Osteoblast (primary cell): ENCODE data around the gene PTBP1. TPM values are rescaled to one million over a fixed set of nuclear protein-coding genes. Genes with fewer than 3 reads are reported as not detected.
A peak's percentile ranks its signal among the peaks of the same experiment; 100 is the strongest.

Source experiments
- DNase-seq: peaks from one replicate; pipeline ENCODE4 v3.0.0; 2011; ENCODE audit warnings: low spot score, mixed read lengths; ENCODE audit not compliant: insufficient read length; ENCODE audit errors: missing footprints
- H2AFZ ChIP-seq: 2 replicates; pipeline ENCODE4 v1.6.0; 2011; ENCODE audit warnings: mild to moderate bottlenecking, low read length
- H3K27ac ChIP-seq: 2 replicates; pipeline ENCODE4 v1.5.1; 2011; ENCODE audit warnings: mild to moderate bottlenecking, low read depth, low read length, moderate library complexity
- H3K27me3 ChIP-seq: 2 replicates; pipeline ENCODE4 v1.6.0; 2012; ENCODE audit warnings: mild to moderate bottlenecking, control low read depth, inconsistent platforms, low read length, moderate library complexity; ENCODE audit not compliant: insufficient read depth
- H3K36me3 ChIP-seq: 2 replicates; pipeline ENCODE4 v1.5.1; 2011; ENCODE audit warnings: mild to moderate bottlenecking, low read length, control low read depth, moderate library complexity; ENCODE audit not compliant: insufficient read depth
- H3K4me1 ChIP-seq: 2 replicates; pipeline ENCODE4 v1.5.1; 2011; ENCODE audit warnings: mild to moderate bottlenecking, low read length, control low read depth, moderate library complexity; ENCODE audit not compliant: insufficient read depth
- H3K4me2 ChIP-seq: 2 replicates; pipeline ENCODE4 v1.6.0; 2011; ENCODE audit warnings: mild to moderate bottlenecking, low read length; ENCODE audit not compliant: insufficient read depth
- H3K4me3 ChIP-seq: fragments of 200-600 bp; sonication (generic); 3 replicates; pipeline ENCODE4 v1.5.1; 2012; ENCODE audit warnings: mild to moderate bottlenecking, low read length, inconsistent platforms; ENCODE audit not compliant: insufficient read depth
- H3K79me2 ChIP-seq: 2 replicates; pipeline ENCODE4 v1.6.0; 2012; ENCODE audit warnings: mild to moderate bottlenecking, low read length, control low read depth, inconsistent platforms; ENCODE audit not compliant: insufficient read depth
- H3K9me3 ChIP-seq: 2 replicates; pipeline ENCODE4 v1.5.1; 2011; ENCODE audit warnings: low read depth, low read length, control low read depth
- H4K20me1 ChIP-seq: 2 replicates; pipeline ENCODE4 v1.6.0; 2012; ENCODE audit warnings: mild to moderate bottlenecking, low read length, control low read depth; ENCODE audit not compliant: insufficient read depth
- total RNA-seq: library from RNA; depleted of rRNA; stranded (reverse); fragments of >200 nt; gene quantifications from 2 replicates; pipeline ENCODE4 v1.2.3, GENCODE V29; 2012
- TF ChIP-seq, protein P1 (sequence below): IDR thresholded peaks from 2 replicates; pipeline ENCODE4 v1.5.1; 2011; ENCODE audit warnings: mild to moderate bottlenecking, low read depth, low read length, moderate library complexity; ENCODE audit errors: extremely low read depth

PTBP1 gene
- total RNA-seq, 1 donor, result 106 TPM

DNA sequence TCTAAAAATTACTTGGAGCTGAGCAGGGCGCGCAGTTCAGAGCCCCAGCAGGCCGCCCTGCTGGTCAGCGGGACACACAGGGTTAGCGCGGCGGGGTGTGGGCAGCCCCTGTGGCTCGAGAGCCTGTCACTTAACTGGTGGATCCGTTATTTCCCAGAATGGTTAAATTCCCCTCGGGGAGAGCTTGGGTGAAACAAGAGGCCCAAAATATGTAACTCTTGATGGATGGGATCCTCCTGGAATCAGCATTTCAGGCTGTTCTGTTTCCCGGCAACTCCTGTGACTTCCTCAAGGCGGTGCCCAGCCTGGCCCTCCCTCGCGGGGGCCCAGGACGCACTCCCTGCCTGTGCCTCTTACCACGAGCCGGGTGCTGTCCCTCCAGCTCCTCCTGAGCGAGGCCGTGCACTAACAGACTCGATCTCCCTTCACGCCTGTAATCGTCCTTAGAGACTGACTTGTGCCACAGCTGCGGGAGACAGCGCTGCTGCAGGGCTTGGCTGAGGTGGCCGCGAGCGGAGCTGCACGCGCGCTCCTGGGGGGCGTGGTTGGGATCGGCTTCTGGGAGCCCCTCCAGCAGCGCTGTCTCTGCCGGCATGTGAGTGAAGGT is 9.7 kb downstream of the PTBP1 start:
- H3K27me3 ChIP-seq, result no peaks in the 10 kb centered on the region
- H3K79me2 ChIP-seq, result peaks cover 90% of the 10 kb centered on the region
- H3K4me1 ChIP-seq, result peaks cover 9% of the 10 kb centered on the region
- TF ChIP-seq, protein P1, sequence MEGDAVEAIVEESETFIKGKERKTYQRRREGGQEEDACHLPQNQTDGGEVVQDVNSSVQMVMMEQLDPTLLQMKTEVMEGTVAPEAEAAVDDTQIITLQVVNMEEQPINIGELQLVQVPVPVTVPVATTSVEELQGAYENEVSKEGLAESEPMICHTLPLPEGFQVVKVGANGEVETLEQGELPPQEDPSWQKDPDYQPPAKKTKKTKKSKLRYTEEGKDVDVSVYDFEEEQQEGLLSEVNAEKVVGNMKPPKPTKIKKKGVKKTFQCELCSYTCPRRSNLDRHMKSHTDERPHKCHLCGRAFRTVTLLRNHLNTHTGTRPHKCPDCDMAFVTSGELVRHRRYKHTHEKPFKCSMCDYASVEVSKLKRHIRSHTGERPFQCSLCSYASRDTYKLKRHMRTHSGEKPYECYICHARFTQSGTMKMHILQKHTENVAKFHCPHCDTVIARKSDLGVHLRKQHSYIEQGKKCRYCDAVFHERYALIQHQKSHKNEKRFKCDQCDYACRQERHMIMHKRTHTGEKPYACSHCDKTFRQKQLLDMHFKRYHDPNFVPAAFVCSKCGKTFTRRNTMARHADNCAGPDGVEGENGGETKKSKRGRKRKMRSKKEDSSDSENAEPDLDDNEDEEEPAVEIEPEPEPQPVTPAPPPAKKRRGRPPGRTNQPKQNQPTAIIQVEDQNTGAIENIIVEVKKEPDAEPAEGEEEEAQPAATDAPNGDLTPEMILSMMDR, result no peak
- peaks cover 91% of the 10 kb centered on the region for H3K36me3 ChIP-seq
- no peaks in the 10 kb centered on the region for H3K9me3 ChIP-seq
- H3K4me2 ChIP-seq, result no peak overlapping the region
- peaks cover 88% of the 10 kb centered on the region for H4K20me1 ChIP-seq
- DNase-seq, result peak; percentile 91
- no peak overlapping the region for H3K27ac ChIP-seq
- no peak overlapping the region for H3K4me3 ChIP-seq
- no peak overlapping the region for H2AFZ ChIP-seq

DNA sequence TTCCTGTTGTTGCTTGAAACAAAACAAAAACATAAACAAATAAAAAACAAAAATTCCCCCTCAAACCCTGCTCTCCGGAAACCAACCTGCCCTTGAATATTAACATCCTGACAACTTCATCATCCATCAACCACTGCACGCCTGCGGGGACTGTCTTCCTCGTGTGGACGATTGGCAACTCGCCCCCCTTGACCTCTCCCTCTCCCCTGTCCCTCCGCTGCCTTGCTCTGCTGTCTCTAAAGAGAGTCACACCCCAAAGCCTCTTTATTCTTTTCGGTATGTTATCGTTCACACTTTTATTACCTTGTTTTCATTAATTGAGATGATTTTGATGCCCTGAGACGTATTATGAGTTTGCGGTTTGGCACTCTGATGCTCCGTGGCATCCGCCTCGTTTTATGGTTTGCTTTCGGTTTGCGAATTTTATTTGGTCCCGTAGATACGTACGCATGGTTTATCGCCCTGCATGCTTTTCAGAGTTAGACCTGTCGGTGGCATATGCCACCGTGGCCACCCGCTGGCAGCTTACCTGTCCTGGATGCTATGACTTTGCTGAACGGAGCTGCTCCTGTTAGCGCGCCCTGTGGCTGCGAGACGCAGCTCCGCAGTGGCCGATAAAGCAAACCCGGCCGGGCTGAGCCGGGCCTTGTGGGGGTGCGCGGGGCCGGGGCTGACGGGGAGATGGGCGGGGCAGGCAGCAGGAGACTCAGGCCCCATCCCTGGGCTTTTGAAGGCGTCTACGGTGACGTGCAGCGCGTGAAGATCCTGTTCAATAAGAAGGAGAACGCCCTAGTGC is 10.6 kb downstream of the PTBP1 start:
- no peaks in the 10 kb centered on the region for H3K4me1 ChIP-seq
- H3K4me3 ChIP-seq, result no peak overlapping the region
- DNase-seq, result peak; percentile 89
- peaks cover 81% of the 10 kb centered on the region for H3K79me2 ChIP-seq
- no peak overlapping the region for H2AFZ ChIP-seq
- no peak overlapping the region for H3K4me2 ChIP-seq
- TF ChIP-seq, protein P1, result no peak
- H3K9me3 ChIP-seq, result no peaks in the 10 kb centered on the region
- peaks cover 79% of the 10 kb centered on the region for H4K20me1 ChIP-seq
- H3K36me3 ChIP-seq, result peaks cover 89% of the 10 kb centered on the region
- no peaks in the 10 kb centered on the region for H3K27me3 ChIP-seq
- no peak overlapping the region for H3K27ac ChIP-seq

DNA sequence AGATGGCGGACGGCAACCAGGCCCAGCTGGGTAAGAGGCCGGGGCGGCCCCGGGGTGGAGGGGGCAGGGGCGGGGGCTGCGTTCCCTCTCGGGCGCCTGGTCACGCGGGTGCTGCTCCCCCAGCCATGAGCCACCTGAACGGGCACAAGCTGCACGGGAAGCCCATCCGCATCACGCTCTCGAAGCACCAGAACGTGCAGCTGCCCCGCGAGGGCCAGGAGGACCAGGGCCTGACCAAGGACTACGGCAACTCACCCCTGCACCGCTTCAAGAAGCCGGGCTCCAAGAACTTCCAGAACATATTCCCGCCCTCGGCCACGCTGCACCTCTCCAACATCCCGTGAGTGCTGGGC is 11.1 kb downstream of the PTBP1 start:
- Histone ChIP-seq H2AFZ (no peak overlapping the region), H3K4me2 (no peak overlapping the region), H3K27me3 (no peaks in the 10 kb centered on the region), H4K20me1 (peaks cover 73% of the 10 kb centered on the region), H3K4me1 (no peaks in the 10 kb centered on the region), H3K36me3 (peaks cover 86% of the 10 kb centered on the region), H3K9me3 (no peaks in the 10 kb centered on the region), H3K4me3 (no peak overlapping the region), H3K27ac (no peak overlapping the region), H3K79me2 (peaks cover 75% of the 10 kb centered on the region)
- peak; percentile 83 for DNase-seq
- TF ChIP-seq, protein P1, result no peak

DNA sequence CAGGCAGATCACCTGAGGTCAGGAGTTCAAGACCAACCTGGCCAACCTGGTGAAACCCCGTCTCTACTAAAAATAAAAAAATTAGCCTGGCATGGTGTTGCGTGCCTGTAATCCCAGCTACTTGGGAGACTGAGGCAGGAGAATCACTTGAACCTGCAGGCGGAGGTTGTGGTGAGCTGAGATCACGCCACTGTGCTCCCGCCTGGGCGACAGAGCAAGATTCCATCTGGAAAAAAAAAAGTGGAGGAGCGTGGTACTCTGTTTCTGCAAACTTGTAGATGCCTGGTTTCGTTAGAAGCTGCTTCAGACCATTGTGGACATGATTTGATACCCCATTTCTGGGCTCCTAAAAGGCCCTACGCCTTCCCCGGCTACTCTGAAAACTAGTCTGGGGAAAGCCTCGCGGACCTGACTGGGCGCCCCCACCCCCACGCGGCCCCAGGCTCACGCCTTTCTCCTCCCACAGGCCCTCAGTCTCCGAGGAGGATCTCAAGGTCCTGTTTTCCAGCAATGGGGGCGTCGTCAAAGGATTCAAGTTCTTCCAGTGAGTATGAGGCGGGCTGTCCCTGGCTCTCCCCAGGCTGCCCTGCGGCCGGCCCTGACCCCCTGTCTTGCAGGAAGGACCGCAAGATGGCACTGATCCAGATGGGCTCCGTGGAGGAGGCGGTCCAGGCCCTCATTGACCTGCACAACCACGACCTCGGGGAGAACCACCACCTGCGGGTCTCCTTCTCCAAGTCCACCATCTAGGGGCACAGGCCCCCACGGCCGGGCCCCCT is 13.0 kb downstream of the PTBP1 start:
- Histone ChIP-seq H3K9me3 (no peaks in the 10 kb centered on the region), H2AFZ (no peak overlapping the region), H3K4me2 (no peak overlapping the region), H3K4me3 (no peak overlapping the region), H3K79me2 (peaks cover 57% of the 10 kb centered on the region), H3K36me3 (peaks cover 67% of the 10 kb centered on the region), H3K27me3 (no peaks in the 10 kb centered on the region), H3K27ac (no peak overlapping the region), H3K4me1 (no peaks in the 10 kb centered on the region), H4K20me1 (peaks cover 58% of the 10 kb centered on the region)
- TF ChIP-seq, protein P1, result no peak
- DNase-seq, result peak; percentile 88
